Measurements from ENCODE around the gene BAD.

DNA sequence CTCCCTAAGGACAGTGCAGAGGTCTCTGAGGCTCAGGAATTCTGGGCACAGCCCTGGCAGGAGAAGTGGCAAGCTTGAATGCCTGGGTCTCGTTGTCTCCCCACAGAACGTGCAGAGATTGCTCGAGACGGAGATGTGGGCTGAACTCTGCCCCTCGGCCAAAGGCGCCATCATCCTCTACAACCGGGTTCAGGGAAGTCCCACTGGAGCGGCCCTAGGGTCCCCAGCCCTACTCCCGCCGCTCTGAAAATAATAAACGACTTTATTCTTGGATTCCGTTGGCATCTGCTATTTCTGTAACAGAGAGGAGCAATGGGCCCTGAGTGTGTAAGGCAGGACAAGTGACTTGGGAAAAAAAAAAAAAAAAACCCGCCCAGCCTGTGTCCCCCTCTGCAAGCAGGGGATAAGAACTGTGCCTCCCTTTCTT is 54.7 kb downstream of the BAD start:
- TF ChIP-seq, protein P1, sequence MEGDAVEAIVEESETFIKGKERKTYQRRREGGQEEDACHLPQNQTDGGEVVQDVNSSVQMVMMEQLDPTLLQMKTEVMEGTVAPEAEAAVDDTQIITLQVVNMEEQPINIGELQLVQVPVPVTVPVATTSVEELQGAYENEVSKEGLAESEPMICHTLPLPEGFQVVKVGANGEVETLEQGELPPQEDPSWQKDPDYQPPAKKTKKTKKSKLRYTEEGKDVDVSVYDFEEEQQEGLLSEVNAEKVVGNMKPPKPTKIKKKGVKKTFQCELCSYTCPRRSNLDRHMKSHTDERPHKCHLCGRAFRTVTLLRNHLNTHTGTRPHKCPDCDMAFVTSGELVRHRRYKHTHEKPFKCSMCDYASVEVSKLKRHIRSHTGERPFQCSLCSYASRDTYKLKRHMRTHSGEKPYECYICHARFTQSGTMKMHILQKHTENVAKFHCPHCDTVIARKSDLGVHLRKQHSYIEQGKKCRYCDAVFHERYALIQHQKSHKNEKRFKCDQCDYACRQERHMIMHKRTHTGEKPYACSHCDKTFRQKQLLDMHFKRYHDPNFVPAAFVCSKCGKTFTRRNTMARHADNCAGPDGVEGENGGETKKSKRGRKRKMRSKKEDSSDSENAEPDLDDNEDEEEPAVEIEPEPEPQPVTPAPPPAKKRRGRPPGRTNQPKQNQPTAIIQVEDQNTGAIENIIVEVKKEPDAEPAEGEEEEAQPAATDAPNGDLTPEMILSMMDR (IDR thresholded peaks at IDR 0.05), result no peak
- TF ChIP-seq POLR2A (IDR thresholded peaks at IDR 0.05), result no peak

All from heart left ventricle (tissue), 13 donors.